ENCODE data around the gene FARS2.
A peak's percentile ranks its signal among the peaks of the same experiment; 100 is the strongest.

FARS2 gene

GRCh38 chr6:5261545-5262109 lies 314 bp downstream of the FARS2 start:
- TF ChIP-seq, protein P1, sequence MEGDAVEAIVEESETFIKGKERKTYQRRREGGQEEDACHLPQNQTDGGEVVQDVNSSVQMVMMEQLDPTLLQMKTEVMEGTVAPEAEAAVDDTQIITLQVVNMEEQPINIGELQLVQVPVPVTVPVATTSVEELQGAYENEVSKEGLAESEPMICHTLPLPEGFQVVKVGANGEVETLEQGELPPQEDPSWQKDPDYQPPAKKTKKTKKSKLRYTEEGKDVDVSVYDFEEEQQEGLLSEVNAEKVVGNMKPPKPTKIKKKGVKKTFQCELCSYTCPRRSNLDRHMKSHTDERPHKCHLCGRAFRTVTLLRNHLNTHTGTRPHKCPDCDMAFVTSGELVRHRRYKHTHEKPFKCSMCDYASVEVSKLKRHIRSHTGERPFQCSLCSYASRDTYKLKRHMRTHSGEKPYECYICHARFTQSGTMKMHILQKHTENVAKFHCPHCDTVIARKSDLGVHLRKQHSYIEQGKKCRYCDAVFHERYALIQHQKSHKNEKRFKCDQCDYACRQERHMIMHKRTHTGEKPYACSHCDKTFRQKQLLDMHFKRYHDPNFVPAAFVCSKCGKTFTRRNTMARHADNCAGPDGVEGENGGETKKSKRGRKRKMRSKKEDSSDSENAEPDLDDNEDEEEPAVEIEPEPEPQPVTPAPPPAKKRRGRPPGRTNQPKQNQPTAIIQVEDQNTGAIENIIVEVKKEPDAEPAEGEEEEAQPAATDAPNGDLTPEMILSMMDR (IDR thresholded peaks at IDR 0.05; ENCODE audit: low read depth, low read length) = no peak
- no peak for TF ChIP-seq EZH2phosphoT487 (IDR thresholded peaks at IDR 0.05; ENCODE audit: low read depth)

GRCh38 chr6:5266423-5266822 lies 5.1 kb downstream of the FARS2 start:
- Histone ChIP-seq H3K36me3 (replicated peaks; ENCODE audit: low read depth, low read length) (no peaks in the 10 kb centered on the region), H4K20me1 (ENCODE audit: insufficient read depth, low read length) (no peaks in the 10 kb centered on the region), H3K9me3 (ENCODE audit: insufficient read depth, low read length) (no peaks in the 10 kb centered on the region), H3K4me1 (ENCODE audit: low read length) (peaks cover 6% of the 10 kb centered on the region), H3K27me3 (ENCODE audit: low read depth, low read length) (no peaks in the 10 kb centered on the region), H3K27ac (ENCODE audit: low read length) (no peak overlapping the region), H3K79me2 (ENCODE audit: low read length) (peaks cover 64% of the 10 kb centered on the region), H2AFZ (ENCODE audit: low read depth, low read length) (no peak overlapping the region), H3K4me3 (ENCODE audit: low read length) (no peak overlapping the region), H3K4me2 (ENCODE audit: low read length) (no peak overlapping the region), H3K9ac (ENCODE audit: low read length) (no peak overlapping the region)
- TF ChIP-seq, protein P1 (IDR thresholded peaks at IDR 0.05; ENCODE audit: low read depth, low read length) = no peak
- TF ChIP-seq EZH2phosphoT487 (IDR thresholded peaks at IDR 0.05; ENCODE audit: low read depth) = no peak

More at GRCh38 chr6:5261545-5262109, 314 bp downstream of the FARS2 start:
- Histone ChIP-seq H4K20me1 (ENCODE audit: insufficient read depth, low read length) (no peaks in the 10 kb centered on the region), H3K9me3 (ENCODE audit: insufficient read depth, low read length) (no peaks in the 10 kb centered on the region), H3K79me2 (ENCODE audit: low read length) (peaks cover 85% of the 10 kb centered on the region), H3K9ac (ENCODE audit: low read length) (peak overlapping the region; percentile 85), H3K36me3 (replicated peaks; ENCODE audit: low read depth, low read length) (no peaks in the 10 kb centered on the region), H3K4me3 (ENCODE audit: low read length) (peak overlapping the region; percentile 95), H3K27ac (ENCODE audit: low read length) (peak overlapping the region; percentile 83), H2AFZ (ENCODE audit: low read depth, low read length) (peak overlapping the region; percentile 36; the same call in 1 of the 2 replicates), H3K4me2 (ENCODE audit: low read length) (peak overlapping the region; percentile 80), H3K4me1 (ENCODE audit: low read length) (peaks cover 16% of the 10 kb centered on the region), H3K27me3 (ENCODE audit: low read depth, low read length) (no peaks in the 10 kb centered on the region)

GRCh38 chr6:5270093-5270680 lies 8.9 kb downstream of the FARS2 start:
- Histone ChIP-seq H3K79me2 (ENCODE audit: low read length) (peaks cover 39% of the 10 kb centered on the region), H3K4me3 (ENCODE audit: low read length) (no peak overlapping the region), H3K9ac (ENCODE audit: low read length) (no peak overlapping the region), H3K27ac (ENCODE audit: low read length) (no peak overlapping the region), H3K9me3 (ENCODE audit: insufficient read depth, low read length) (no peaks in the 10 kb centered on the region), H4K20me1 (ENCODE audit: insufficient read depth, low read length) (no peaks in the 10 kb centered on the region), H3K4me1 (ENCODE audit: low read length) (no peaks in the 10 kb centered on the region), H3K4me2 (ENCODE audit: low read length) (no peak overlapping the region), H3K36me3 (replicated peaks; ENCODE audit: low read depth, low read length) (no peaks in the 10 kb centered on the region), H3K27me3 (ENCODE audit: low read depth, low read length) (no peaks in the 10 kb centered on the region), H2AFZ (ENCODE audit: low read depth, low read length) (no peak overlapping the region)
- TF ChIP-seq EZH2phosphoT487 (IDR thresholded peaks at IDR 0.05; ENCODE audit: low read depth) = no peak
- TF ChIP-seq, protein P1 (IDR thresholded peaks at IDR 0.05; ENCODE audit: low read depth, low read length) = no peak

GRCh38 chr6:5271926-5272325 lies 10.6 kb downstream of the FARS2 start:
- no peak for TF ChIP-seq EZH2phosphoT487 (IDR thresholded peaks at IDR 0.05; ENCODE audit: low read depth)
- TF ChIP-seq, protein P1 (IDR thresholded peaks at IDR 0.05; ENCODE audit: low read depth, low read length) = no peak
- H3K4me3 ChIP-seq (ENCODE audit: low read length) = no peak overlapping the region
- no peak overlapping the region for H3K4me2 ChIP-seq (ENCODE audit: low read length)
- peaks cover 31% of the 10 kb centered on the region for H3K79me2 ChIP-seq (ENCODE audit: low read length)
- no peaks in the 10 kb centered on the region for H3K9me3 ChIP-seq (ENCODE audit: insufficient read depth, low read length)
- no peaks in the 10 kb centered on the region for H3K36me3 ChIP-seq (replicated peaks; ENCODE audit: low read depth, low read length)
- peaks cover 15% of the 10 kb centered on the region for H3K4me1 ChIP-seq (ENCODE audit: low read length)
- H3K27me3 ChIP-seq (ENCODE audit: low read depth, low read length) = no peaks in the 10 kb centered on the region
- no peak overlapping the region for H3K27ac ChIP-seq (ENCODE audit: low read length)
- no peak overlapping the region for H3K9ac ChIP-seq (ENCODE audit: low read length)
- H2AFZ ChIP-seq (ENCODE audit: low read depth, low read length) = no peak overlapping the region
- no peaks in the 10 kb centered on the region for H4K20me1 ChIP-seq (ENCODE audit: insufficient read depth, low read length)

Measured in OCI-LY3 (cell line).